BLaER1 treated with 17β-estradiol and CSF1 and Interleukin-3, amounts not matched to agents 10 nM and 100 nM (cell line): ENCODE measurements around the gene PMEPA1.

Experiments
- H3K27ac ChIP-seq, 11 experiments: shearing (Covaris generic); formaldehyde crosslinking; 2 replicates each; pipeline ENCODE4 v1.8.1; 2022
- H3K27me3 ChIP-seq, 11 experiments: shearing (Covaris generic); formaldehyde crosslinking; 2 replicates each; pipeline ENCODE4 v1.8.1; 2022
- H3K36me3 ChIP-seq, 11 experiments: shearing (Covaris generic); formaldehyde crosslinking; 2 replicates each; pipeline ENCODE4 v1.8.1; 2022
- H3K4me1 ChIP-seq, 10 experiments: shearing (Covaris generic); formaldehyde crosslinking; 2 replicates each; pipeline ENCODE4 v1.8.1; 2022
- H3K4me2 ChIP-seq, 11 experiments: shearing (Covaris generic); formaldehyde crosslinking; 2 replicates each; pipeline ENCODE4 v1.8.1; 2022
- H3K4me3 ChIP-seq, 10 experiments: shearing (Covaris generic); formaldehyde crosslinking; 2 replicates each; pipeline ENCODE4 v1.8.1; 2022
- H3K9ac ChIP-seq, 11 experiments: shearing (Covaris generic); formaldehyde crosslinking; 2 replicates each; pipeline ENCODE4 v1.8.1; 2022
- H3K9me3 ChIP-seq, 11 experiments: shearing (Covaris generic); formaldehyde crosslinking; replicated peaks in 1 of 11; 2 replicates each; pipeline ENCODE4 v1.8.1; 2022
- H4K20me1 ChIP-seq, 11 experiments: shearing (Covaris generic); formaldehyde crosslinking; 2 replicates each; pipeline ENCODE4 v1.8.1; 2022
- Cebpa-rat ChIP-seq, 11 experiments: shearing (Covaris generic); IDR thresholded peaks; 2 replicates each; pipeline ENCODE4 v1.8.1; 2022

The PMEPA1 gene, protein sequence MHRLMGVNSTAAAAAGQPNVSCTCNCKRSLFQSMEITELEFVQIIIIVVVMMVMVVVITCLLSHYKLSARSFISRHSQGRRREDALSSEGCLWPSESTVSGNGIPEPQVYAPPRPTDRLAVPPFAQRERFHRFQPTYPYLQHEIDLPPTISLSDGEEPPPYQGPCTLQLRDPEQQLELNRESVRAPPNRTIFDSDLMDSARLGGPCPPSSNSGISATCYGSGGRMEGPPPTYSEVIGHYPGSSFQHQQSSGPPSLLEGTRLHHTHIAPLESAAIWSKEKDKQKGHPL

DNA sequence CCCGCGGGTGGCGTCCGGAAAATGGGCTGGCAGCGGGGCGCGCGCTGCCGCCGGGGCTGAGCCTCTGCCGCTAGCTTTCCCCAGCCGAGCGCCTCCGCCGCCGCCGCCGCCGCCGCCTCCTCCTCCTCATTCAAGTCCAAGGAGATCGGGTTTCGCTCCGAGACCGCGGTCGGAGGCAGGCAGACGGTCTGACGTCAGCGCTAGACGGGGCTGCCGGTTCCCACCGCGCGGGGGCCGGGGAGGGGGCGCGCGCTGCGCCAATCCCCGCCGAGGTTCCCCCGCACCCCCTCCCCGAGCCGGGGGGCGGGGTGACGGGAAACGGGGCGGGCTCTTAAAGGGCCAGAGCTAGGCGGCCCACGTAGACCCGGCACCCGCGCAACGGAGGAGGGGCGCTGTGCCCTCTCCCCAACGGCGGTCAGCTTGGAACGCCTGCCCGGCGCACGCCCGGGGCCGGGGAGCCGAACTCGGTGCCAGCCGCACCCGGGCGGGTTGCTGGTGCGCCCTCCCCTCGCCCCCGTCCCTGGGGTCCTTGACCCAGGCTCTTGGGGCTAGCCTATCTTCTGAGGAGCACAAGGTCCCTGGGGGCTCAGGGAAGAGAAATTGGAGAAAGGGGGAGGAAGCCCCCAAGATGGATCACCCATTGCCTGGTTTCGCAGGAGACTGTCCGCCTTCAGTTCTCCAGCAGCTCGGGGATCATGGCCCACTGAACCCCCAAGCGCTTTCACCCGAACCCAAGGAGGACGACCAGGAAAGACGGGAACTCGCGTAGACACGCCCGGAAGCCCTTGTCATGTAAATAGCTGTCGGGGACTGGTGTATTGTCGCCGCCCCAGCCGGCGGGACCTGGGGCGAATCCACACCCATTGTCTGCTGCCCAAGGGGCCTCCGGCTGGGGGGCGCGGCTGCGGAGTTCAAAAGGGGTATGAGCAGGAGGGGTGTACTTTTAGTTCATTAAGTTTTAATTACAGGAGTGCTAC lies at the start of gene PMEPA1:
Gene PMEPA1 (minus strand): TSS at position 193 of the 977 bp plus-strand sequence. CDS start 433 bp downstream, outside the sequence.
- TF ChIP-seq Cebpa-rat (IDR thresholded peaks at IDR 0.05), result no peak
- Histone ChIP-seq H3K4me2 (peak within 1 kb of the TSS; percentile 81 to 98 (median 91)), H3K9me3 (no peaks in the 10 kb centered on the region), H3K36me3 (no peaks in the 10 kb centered on the region), H3K9ac (peak within 1 kb of the TSS; percentile 78 to 93 (median 84)), H3K4me3 (peak within 1 kb of the TSS; percentile 75 to 90 (median 83)), H3K27ac (peak within 1 kb of the TSS; percentile 35 to 89 (median 83); a peak in 21 of 22 replicates), H4K20me1 (peaks cover 4 to 49% (median 38%) of the 10 kb centered on the region in 11 experiments; a peak in 20 of 22 replicates), H3K4me1 (peaks cover 31 to 64% (median 55%) of the 10 kb centered on the region in 10 experiments), H3K27me3 (peaks cover 0 to 47% (median 0%) of the 10 kb centered on the region in 11 experiments; a peak in 8 of 22 replicates)

DNA sequence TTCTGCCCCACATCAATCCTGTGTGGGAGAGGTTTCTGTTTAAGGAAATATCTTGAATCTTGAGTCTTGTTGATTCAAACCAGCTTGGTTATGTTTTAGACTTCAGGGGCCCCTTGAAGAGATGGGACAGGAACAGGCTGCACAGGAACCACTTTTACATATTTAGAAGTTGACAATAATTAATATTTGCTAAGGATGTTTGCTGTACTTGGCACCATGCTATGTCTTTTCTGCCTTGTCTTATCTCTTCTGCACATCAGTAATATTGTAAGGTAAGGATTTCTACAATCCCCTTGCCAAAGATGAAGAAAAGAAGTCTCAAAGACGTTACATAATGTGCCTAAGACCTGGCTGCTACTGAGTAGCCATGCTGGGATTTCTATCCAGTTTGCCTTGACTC lies 48.0 kb upstream of the PMEPA1 start:
- Histone ChIP-seq H3K4me1 (peaks cover 0 to 39% (median 23%) of the 10 kb centered on the region in 10 experiments; a peak in 16 of 20 replicates), H3K27me3 (no peaks in the 10 kb centered on the region), H3K4me3 (no peak overlapping the region), H3K9me3 (peaks cover 0 to 36% (median 13%) of the 10 kb centered on the region in 11 experiments; a peak in 13 of 22 replicates), H4K20me1 (no peaks in the 10 kb centered on the region), H3K36me3 (no peaks in the 10 kb centered on the region), H3K4me2 (no peak overlapping the region), H3K9ac (no peak overlapping the region), H3K27ac (no peak overlapping the region)
- no peak for TF ChIP-seq Cebpa-rat (IDR thresholded peaks at IDR 0.05)

DNA sequence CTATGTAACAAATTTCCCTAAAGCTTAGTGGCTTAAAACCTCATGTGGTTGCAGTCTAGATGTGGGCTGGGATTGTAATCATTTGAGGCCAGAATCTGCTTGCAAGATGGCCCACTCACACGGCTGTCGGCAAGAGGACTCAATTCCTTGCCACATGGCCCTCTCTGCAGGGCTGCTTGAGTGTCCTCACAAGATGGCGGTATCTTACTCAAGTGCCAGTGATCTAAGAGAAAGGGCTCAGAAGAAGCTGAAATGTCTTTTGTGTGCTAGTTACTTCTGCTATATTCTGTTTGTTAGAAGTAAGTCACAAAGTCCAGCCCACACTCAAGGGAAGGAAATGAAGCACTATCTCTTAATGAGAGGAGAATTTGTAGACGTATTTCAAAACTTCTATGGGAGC lies 47.1 kb upstream of the PMEPA1 start:
- no peak for TF ChIP-seq Cebpa-rat (IDR thresholded peaks at IDR 0.05)
- Histone ChIP-seq H3K4me2 (no peak overlapping the region), H3K4me1 (peaks cover 0 to 31% (median 15%) of the 10 kb centered on the region in 10 experiments; a peak in 16 of 20 replicates), H3K9ac (no peak overlapping the region), H3K4me3 (no peak overlapping the region), H3K36me3 (no peaks in the 10 kb centered on the region), H3K27ac (no peak overlapping the region), H3K9me3 (peaks cover 0 to 35% (median 13%) of the 10 kb centered on the region in 11 experiments; a peak in 13 of 22 replicates), H3K27me3 (no peaks in the 10 kb centered on the region), H4K20me1 (no peaks in the 10 kb centered on the region)

DNA sequence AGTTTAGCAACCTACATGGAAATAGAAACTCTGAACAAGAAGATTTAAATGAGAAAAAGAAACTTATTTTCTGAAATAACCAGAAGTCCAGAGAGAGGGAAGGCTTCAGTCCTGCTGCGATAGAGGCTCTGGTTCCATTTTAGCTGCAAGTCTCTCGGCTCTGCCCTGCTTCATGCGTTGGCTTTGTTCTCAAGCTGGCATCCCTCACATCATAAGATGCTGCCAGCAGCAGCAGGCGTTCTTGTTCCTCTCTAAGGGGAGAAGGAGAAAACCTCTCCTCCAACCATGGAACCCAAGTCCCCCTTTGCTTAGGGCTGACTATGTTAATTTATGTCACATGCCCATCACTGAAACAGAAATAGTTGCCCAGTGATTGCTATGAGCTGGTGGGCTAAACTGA lies 46.4 kb upstream of the PMEPA1 start:
- H3K4me3 ChIP-seq, result no peak overlapping the region
- no peak for TF ChIP-seq Cebpa-rat (IDR thresholded peaks at IDR 0.05)
- no peak overlapping the region for H3K9ac ChIP-seq
- H3K9me3 ChIP-seq, result peaks cover 0 to 32% (median 13%) of the 10 kb centered on the region in 11 experiments; a peak in 13 of 22 replicates
- H3K27me3 ChIP-seq, result no peaks in the 10 kb centered on the region
- H4K20me1 ChIP-seq, result no peaks in the 10 kb centered on the region
- no peak overlapping the region for H3K4me2 ChIP-seq
- peaks cover 0 to 23% (median 9%) of the 10 kb centered on the region in 10 experiments; a peak in 11 of 20 replicates for H3K4me1 ChIP-seq
- no peaks in the 10 kb centered on the region for H3K36me3 ChIP-seq
- no peak overlapping the region for H3K27ac ChIP-seq

DNA sequence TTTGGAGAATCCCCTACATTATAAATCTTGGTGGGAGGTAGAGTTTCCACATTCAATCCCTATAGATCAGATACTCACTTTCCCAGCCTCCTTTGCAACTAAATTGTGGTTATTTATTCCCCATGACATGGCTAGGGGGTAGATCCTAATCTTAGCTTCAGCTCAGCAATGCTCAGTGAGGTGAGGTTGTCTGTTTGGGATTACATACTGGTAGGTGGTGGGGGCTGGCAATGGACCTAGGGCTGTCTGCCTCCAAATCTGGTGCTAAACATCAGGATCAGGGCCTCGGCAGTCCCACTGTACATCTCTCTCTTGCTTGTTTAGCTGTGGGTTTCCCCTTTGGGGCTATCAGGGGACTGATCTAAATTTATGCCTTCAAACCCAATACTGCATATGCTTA lies 45.8 kb upstream of the PMEPA1 start:
- Histone ChIP-seq H4K20me1 (no peaks in the 10 kb centered on the region), H3K27ac (no peak overlapping the region), H3K4me2 (0 out of 22 replicates have a peak overlapping the region, but pooled peaks of 1 of the 11 experiments have one; percentile 13), H3K4me1 (peaks cover 0 to 17% (median 8%) of the 10 kb centered on the region in 10 experiments; a peak in 11 of 20 replicates), H3K36me3 (no peaks in the 10 kb centered on the region), H3K9ac (no peak overlapping the region), H3K9me3 (peaks cover 0 to 26% (median 11%) of the 10 kb centered on the region in 11 experiments; a peak in 13 of 22 replicates), H3K4me3 (no peak overlapping the region), H3K27me3 (no peaks in the 10 kb centered on the region)
- no peak for TF ChIP-seq Cebpa-rat (IDR thresholded peaks at IDR 0.05)

DNA sequence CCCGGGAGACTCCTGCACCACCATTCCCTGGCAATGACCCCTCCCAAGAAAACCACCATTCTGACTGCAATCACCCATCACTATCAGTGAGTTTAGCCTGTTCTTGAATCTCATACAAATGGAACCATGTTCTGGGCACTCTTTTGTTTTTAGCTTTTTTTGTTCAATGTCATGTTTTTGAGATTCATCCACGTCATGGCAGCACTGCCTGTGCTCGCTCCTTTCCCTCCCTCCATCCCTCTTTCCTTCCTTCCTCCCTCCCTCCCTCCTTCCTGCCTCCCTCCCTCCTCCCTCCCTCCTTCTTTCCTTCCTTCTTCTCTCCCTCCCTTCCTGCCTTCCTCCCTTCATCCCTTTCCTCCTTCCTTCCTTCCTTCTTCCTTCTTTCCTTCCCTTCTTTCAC lies 44.4 kb upstream of the PMEPA1 start:
- Histone ChIP-seq H3K27ac (no peak overlapping the region), H3K36me3 (no peaks in the 10 kb centered on the region), H3K4me3 (no peak overlapping the region), H3K27me3 (peaks cover 0 to 12% (median 0%) of the 10 kb centered on the region in 11 experiments; a peak in 6 of 22 replicates), H4K20me1 (no peaks in the 10 kb centered on the region; a peak in 1 of 22 replicates), H3K9me3 (peaks cover 0 to 24% (median 11%) of the 10 kb centered on the region in 11 experiments; a peak in 12 of 22 replicates), H3K9ac (no peak overlapping the region), H3K4me1 (peaks cover 4 to 30% (median 15%) of the 10 kb centered on the region in 10 experiments), H3K4me2 (peak overlapping the region in 3 of 11 experiments; percentile 36 to 38 (median 37); a peak in 5 of 22 replicates)
- no peak for TF ChIP-seq Cebpa-rat (IDR thresholded peaks at IDR 0.05)

DNA sequence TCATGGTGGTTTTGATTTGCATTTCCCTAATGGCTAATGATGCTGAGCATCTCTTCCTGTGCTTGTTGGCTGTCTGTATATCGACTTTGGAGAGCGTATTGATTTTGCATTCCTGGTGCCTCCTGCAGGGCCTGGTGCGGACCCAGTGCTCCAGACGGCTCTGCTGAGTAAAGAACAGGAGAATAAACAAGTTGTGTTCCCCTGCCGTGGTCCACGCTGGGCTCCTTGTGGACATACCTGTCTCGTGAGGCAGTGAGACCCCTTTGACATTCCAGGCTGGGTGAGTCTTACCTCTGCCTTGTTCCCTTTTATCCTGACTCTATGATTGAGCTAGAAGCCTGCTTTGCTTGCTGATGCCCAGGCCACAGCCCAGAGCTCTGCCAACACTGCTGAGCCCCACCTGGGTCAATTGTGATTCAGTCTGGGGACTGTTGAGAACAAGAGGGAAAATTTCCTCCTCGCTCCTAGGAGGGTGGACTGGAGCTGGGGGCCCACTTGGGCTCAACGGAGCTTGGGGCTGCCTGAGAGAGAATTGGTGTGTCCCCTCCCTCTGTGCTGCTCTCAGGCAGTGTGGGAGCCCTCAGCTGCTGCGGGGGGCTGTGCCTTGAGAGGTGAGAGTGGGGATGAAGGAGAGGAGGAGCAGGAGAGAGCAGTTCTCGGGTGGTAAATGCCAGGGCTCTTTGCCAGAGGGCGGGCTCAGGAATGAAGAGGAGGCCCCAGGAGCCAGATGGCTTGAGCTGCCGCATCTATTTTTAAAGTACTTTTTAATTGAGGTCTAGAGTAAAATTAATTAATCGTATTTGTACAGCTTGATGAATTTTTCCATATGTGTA lies 43.7 kb upstream of the PMEPA1 start:
- peaks cover 0 to 17% (median 4%) of the 10 kb centered on the region in 11 experiments; a peak in 7 of 22 replicates for H3K27me3 ChIP-seq
- no peak overlapping the region for H3K9ac ChIP-seq
- H3K4me2 ChIP-seq, result peak overlapping the region in 6 of 11 experiments; percentile 10 to 38 (median 32); a peak in 9 of 22 replicates
- peaks cover 0 to 24% (median 11%) of the 10 kb centered on the region in 11 experiments; a peak in 12 of 22 replicates for H3K9me3 ChIP-seq
- H3K4me3 ChIP-seq, result no peak overlapping the region
- H3K27ac ChIP-seq, result no peak overlapping the region
- no peak for TF ChIP-seq Cebpa-rat (IDR thresholded peaks at IDR 0.05)
- H3K4me1 ChIP-seq, result peaks cover 10 to 37% (median 22%) of the 10 kb centered on the region in 10 experiments
- no peaks in the 10 kb centered on the region for H3K36me3 ChIP-seq
- H4K20me1 ChIP-seq, result no peaks in the 10 kb centered on the region; a peak in 1 of 22 replicates

DNA sequence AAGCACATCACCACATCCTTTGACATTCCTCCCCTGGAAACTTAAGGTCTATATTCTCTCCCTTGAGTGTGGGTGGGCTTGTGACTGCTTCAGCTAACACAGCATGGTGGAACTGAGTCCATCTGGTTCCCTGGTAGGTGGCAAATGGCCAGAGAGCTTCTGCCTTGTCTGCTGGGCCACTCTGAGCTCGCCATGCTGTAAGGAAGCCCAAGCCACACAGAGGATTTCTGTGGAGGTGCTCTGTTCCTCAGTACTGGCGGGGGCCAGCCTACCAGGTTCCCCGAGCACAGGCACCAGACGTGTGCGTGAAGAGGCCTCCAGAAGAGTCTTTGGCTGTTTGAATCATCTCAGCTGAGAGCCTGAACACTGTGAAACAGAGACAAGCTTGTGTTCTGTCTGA lies 41.6 kb upstream of the PMEPA1 start:
- H3K4me1 ChIP-seq, result peaks cover 13 to 44% (median 26%) of the 10 kb centered on the region in 10 experiments
- H3K27ac ChIP-seq, result no peak overlapping the region
- no peaks in the 10 kb centered on the region; a peak in 1 of 22 replicates for H4K20me1 ChIP-seq
- TF ChIP-seq Cebpa-rat (IDR thresholded peaks at IDR 0.05), result no peak
- no peaks in the 10 kb centered on the region for H3K36me3 ChIP-seq
- H3K4me2 ChIP-seq, result no peak overlapping the region
- H3K9me3 ChIP-seq, result peaks cover 0 to 8% (median under 1%) of the 10 kb centered on the region in 11 experiments; a peak in 7 of 22 replicates
- H3K4me3 ChIP-seq, result no peak overlapping the region
- peaks cover 0 to 17% (median 5%) of the 10 kb centered on the region in 11 experiments; a peak in 7 of 22 replicates for H3K27me3 ChIP-seq
- H3K9ac ChIP-seq, result no peak overlapping the region
